BLaER1 treated with 17β-estradiol and CSF1 and Interleukin-3, amounts not matched to agents 10 nM and 100 nM (cell line): ENCODE results near the gene FAM32A.
A peak's percentile ranks its signal among the peaks of the same experiment; 100 is the strongest.

Experiments used
- H3K27ac ChIP-seq, 11 experiments: shearing (Covaris generic); formaldehyde crosslinking; 2 replicates each; pipeline ENCODE4 v1.8.1; 2022
- H3K27me3 ChIP-seq, 11 experiments: shearing (Covaris generic); formaldehyde crosslinking; 2 replicates each; pipeline ENCODE4 v1.8.1; 2022
- H3K36me3 ChIP-seq, 11 experiments: shearing (Covaris generic); formaldehyde crosslinking; 2 replicates each; pipeline ENCODE4 v1.8.1; 2022
- H3K4me1 ChIP-seq, 10 experiments: shearing (Covaris generic); formaldehyde crosslinking; 2 replicates each; pipeline ENCODE4 v1.8.1; 2022
- H3K4me2 ChIP-seq, 11 experiments: shearing (Covaris generic); formaldehyde crosslinking; 2 replicates each; pipeline ENCODE4 v1.8.1; 2022
- H3K4me3 ChIP-seq, 10 experiments: shearing (Covaris generic); formaldehyde crosslinking; 2 replicates each; pipeline ENCODE4 v1.8.1; 2022
- H3K9ac ChIP-seq, 11 experiments: shearing (Covaris generic); formaldehyde crosslinking; 2 replicates each; pipeline ENCODE4 v1.8.1; 2022
- H3K9me3 ChIP-seq, 11 experiments: shearing (Covaris generic); formaldehyde crosslinking; replicated peaks in 1 of 11; 2 replicates each; pipeline ENCODE4 v1.8.1; 2022
- H4K20me1 ChIP-seq, 11 experiments: shearing (Covaris generic); formaldehyde crosslinking; 2 replicates each; pipeline ENCODE4 v1.8.1; 2022
- Cebpa-rat ChIP-seq, 11 experiments: shearing (Covaris generic); IDR thresholded peaks; 2 replicates each; pipeline ENCODE4 v1.8.1; 2022

FAM32A gene

DNA sequence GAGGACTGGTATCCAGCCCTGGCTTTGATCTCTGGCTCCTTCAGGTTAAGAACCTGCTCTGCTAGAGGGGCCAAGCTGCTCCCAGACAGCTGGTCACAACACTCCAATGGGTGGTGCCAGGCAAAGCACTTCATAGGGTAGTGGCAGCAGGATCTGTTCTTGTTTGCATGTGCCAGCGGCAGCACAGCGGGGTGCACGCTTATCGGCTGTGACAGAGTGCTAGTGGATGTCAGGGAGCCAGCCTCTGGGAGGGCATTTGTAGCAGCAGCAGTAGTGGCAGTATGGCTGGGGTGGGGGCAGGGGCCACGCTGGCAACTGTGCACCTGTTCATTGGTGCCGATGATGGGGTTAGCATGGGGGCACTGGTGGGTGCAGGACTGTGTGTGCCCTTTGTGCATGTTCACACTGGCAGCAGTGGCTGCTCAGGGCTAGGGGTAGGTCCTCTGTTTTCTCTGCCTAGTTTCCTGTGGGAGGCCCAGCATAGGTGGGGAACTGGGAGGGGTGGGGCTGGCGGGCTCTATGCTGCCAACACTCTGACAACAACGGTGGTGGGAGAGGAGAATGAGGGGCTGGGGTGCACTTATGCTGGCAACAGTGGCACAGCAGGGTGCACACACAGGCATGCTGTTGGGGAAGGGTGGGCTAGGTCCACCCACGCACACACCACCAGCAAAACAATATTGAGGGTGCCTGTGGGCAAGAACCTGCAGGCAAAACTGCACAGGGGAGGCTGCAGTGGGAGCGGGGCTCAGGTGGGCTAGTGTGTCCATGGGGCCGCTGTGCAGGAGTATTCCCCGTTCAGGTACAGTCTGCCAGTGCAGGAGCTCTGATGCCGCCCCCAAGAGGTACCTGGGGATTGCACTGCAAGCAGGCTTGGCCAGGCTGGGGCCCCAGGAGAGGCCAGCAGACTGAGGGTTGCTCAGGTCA is 31.8 kb downstream of the FAM32A start:
- Histone ChIP-seq H3K4me3 (no peak overlapping the region), H3K27me3 (no peaks in the 10 kb centered on the region), H3K4me1 (0 out of 20 replicates have a peak, but pooled peaks cover 0 to 3% (median 0%) of the 10 kb centered on the region in 10 experiments), H3K4me2 (no peak overlapping the region), H3K27ac (no peak overlapping the region), H3K9ac (no peak overlapping the region), H3K9me3 (peaks cover 40 to 56% (median 48%) of the 10 kb centered on the region in 11 experiments), H3K36me3 (peaks cover 86 to 98% (median 97%) of the 10 kb centered on the region in 11 experiments), H4K20me1 (peaks cover 4 to 39% (median 24%) of the 10 kb centered on the region in 11 experiments; a peak in 15 of 22 replicates)
- TF ChIP-seq Cebpa-rat (IDR thresholded peaks at IDR 0.05), result no peak

- Histone ChIP-seq H3K9ac (no peak overlapping the region), H3K27ac (no peak overlapping the region), H3K4me1 (peaks cover 0 to 4% (median under 1%) of the 10 kb centered on the region in 10 experiments; a peak in 5 of 20 replicates), H3K36me3 (peaks cover 94 to 98% (median 97%) of the 10 kb centered on the region in 11 experiments), H3K4me3 (no peak overlapping the region), H3K9me3 (peaks cover 49 to 63% (median 56%) of the 10 kb centered on the region in 11 experiments), H3K27me3 (no peaks in the 10 kb centered on the region), H3K4me2 (no peak overlapping the region), H4K20me1 (peaks cover 4 to 34% (median 20%) of the 10 kb centered on the region in 11 experiments; a peak in 15 of 22 replicates)
- TF ChIP-seq Cebpa-rat (IDR thresholded peaks at IDR 0.05), result no peak
These were observed 32.7 kb downstream of the FAM32A start for GRCh38 chr19:16217716-16218451.

GRCh38 chr19:16218851-16219250 is 33.6 kb downstream of the FAM32A start:
- Histone ChIP-seq H3K27ac (no peak overlapping the region), H3K4me2 (no peak overlapping the region), H3K36me3 (peaks cover 95 to 98% (median 97%) of the 10 kb centered on the region in 11 experiments), H3K4me1 (peaks cover 4 to 14% (median 10%) of the 10 kb centered on the region in 10 experiments; a peak in 19 of 20 replicates), H3K9me3 (peaks cover 50 to 62% (median 56%) of the 10 kb centered on the region in 11 experiments), H4K20me1 (peaks cover 5 to 34% (median 26%) of the 10 kb centered on the region in 11 experiments; a peak in 20 of 22 replicates), H3K27me3 (no peaks in the 10 kb centered on the region), H3K4me3 (no peak overlapping the region), H3K9ac (no peak overlapping the region)
- TF ChIP-seq Cebpa-rat (IDR thresholded peaks at IDR 0.05), result no peak

GRCh38 chr19:16222806-16223205 is 37.6 kb downstream of the FAM32A start:
- peaks cover 97 to 100% (median 100%) of the 10 kb centered on the region in 11 experiments for H3K36me3 ChIP-seq
- H3K4me1 ChIP-seq, result peaks cover 8 to 26% (median 22%) of the 10 kb centered on the region in 10 experiments; a peak in 19 of 20 replicates
- H4K20me1 ChIP-seq, result peaks cover 8 to 55% (median 43%) of the 10 kb centered on the region in 11 experiments; a peak in 20 of 22 replicates
- peaks cover 44 to 53% (median 49%) of the 10 kb centered on the region in 11 experiments for H3K9me3 ChIP-seq
- H3K27me3 ChIP-seq, result no peaks in the 10 kb centered on the region
- no peak for TF ChIP-seq Cebpa-rat (IDR thresholded peaks at IDR 0.05)
- H3K9ac ChIP-seq, result no peak overlapping the region; a peak in 1 of 22 replicates
- H3K4me3 ChIP-seq, result no peak overlapping the region
- peak overlapping the region in 5 of 11 experiments; percentile 52 to 81 (median 76); a peak in 5 of 22 replicates for H3K4me2 ChIP-seq
- H3K27ac ChIP-seq, result no peak overlapping the region

- Histone ChIP-seq H3K4me1 (peaks cover 13 to 26% (median 22%) of the 10 kb centered on the region in 10 experiments; a peak in 19 of 20 replicates), H3K27me3 (no peaks in the 10 kb centered on the region), H4K20me1 (peaks cover 8 to 59% (median 40%) of the 10 kb centered on the region in 11 experiments; a peak in 21 of 22 replicates), H3K9ac (peak overlapping the region in 7 of 11 experiments; percentile 14 to 59 (median 44); a peak in 8 of 22 replicates), H3K36me3 (peaks cover 97 to 100% (median 100%) of the 10 kb centered on the region in 11 experiments), H3K9me3 (peaks cover 38 to 43% (median 40%) of the 10 kb centered on the region in 11 experiments), H3K4me3 (no peak overlapping the region), H3K4me2 (peak overlapping the region in 10 of 11 experiments; percentile 11 to 87 (median 74); a peak in 18 of 22 replicates), H3K27ac (peak overlapping the region in 3 of 11 experiments; percentile 4 to 48 (median 17); a peak in 2 of 22 replicates)
- no peak for TF ChIP-seq Cebpa-rat (IDR thresholded peaks at IDR 0.05)
These were observed 38.5 kb downstream of the FAM32A start for GRCh38 chr19:16223746-16224145.

DNA sequence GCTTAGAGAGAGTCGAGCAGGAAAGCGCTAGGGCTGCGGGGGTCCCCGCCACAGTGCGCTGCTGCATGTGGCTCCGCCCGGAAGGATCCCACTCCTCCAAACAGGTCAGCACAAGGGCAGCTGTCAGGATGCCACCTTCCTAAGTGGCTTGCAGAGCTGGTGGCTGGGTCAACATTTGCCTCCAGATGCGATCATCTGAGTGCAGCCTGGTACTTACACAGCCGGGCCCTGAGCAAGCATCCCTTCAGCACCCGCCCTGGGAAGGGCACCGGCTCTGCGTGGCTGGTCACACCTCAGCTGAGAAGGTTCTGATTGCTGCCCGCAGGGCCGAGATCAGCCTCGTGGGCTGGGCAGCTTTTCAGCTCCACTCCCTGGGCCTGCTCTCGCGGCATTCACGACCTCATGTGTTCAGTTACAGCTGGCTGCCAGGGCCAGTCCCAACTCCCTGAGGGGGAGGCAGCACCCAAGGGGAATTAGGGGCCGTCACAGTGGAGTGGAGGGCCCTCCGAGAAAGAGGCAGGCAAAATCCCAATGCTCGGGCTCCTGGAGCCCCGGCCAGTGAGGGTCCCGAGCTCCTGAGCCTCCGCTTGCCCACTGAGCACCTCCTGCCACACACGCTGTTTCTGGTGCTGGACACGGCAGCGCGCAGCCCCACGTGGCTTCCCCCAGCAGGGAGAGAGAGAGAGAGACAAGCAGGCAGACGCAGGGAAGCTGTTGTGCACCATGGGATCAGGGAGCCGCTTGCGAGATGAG is 39.3 kb downstream of the FAM32A start:
- Histone ChIP-seq H3K4me1 (peaks cover 17 to 26% (median 23%) of the 10 kb centered on the region in 10 experiments), H3K27me3 (no peaks in the 10 kb centered on the region), H3K4me2 (peak overlapping the region in 9 of 11 experiments; percentile 11 to 87 (median 76); a peak in 16 of 22 replicates), H3K4me3 (no peak overlapping the region), H4K20me1 (peaks cover 8 to 66% (median 40%) of the 10 kb centered on the region in 11 experiments; a peak in 21 of 22 replicates), H3K9me3 (peaks cover 31 to 36% (median 34%) of the 10 kb centered on the region in 11 experiments), H3K36me3 (peaks cover 97 to 100% (median 100%) of the 10 kb centered on the region in 11 experiments), H3K27ac (peak overlapping the region in 5 of 11 experiments; percentile 4 to 48 (median 16); a peak in 6 of 22 replicates), H3K9ac (peak overlapping the region in 7 of 11 experiments; percentile 14 to 59 (median 44); a peak in 11 of 22 replicates)
- no peak for TF ChIP-seq Cebpa-rat (IDR thresholded peaks at IDR 0.05)

GRCh38 chr19:16225279-16226183 is 40.3 kb downstream of the FAM32A start:
- Histone ChIP-seq H3K4me3 (no peak overlapping the region), H3K4me2 (no peak overlapping the region), H3K27ac (peak overlapping the region in 1 of 11 experiments; percentile 31; a peak in 1 of 22 replicates), H3K9me3 (peaks cover 20 to 26% (median 23%) of the 10 kb centered on the region in 11 experiments), H3K9ac (0 out of 22 replicates have a peak overlapping the region, but pooled peaks of 1 of the 11 experiments have one; percentile 59), H4K20me1 (peaks cover 8 to 70% (median 40%) of the 10 kb centered on the region in 11 experiments; a peak in 21 of 22 replicates), H3K27me3 (no peaks in the 10 kb centered on the region), H3K36me3 (peaks cover 97 to 100% (median 100%) of the 10 kb centered on the region in 11 experiments), H3K4me1 (peaks cover 17 to 27% (median 25%) of the 10 kb centered on the region in 10 experiments)
- TF ChIP-seq Cebpa-rat (IDR thresholded peaks at IDR 0.05), result no peak
